Neural cell (in vitro differentiated cells): ENCODE results near the gene TOR1A. TPM values are rescaled to one million over a fixed set of nuclear protein-coding genes. Genes with fewer than 3 reads are reported as not detected.

Experiments used
- H2AFZ ChIP-seq: fragments of 200-600, 300-800 bp; sonication (generic), shearing (Covaris generic); 2 replicates; pipeline ENCODE4 v1.6.0; 2014; ENCODE audit warnings: low read depth, mild to moderate bottlenecking, antibody characterized with exemption, low read length, moderate library complexity
- H3F3A ChIP-seq: fragments of 200-600 bp; shearing (Covaris generic); 2 replicates; pipeline ENCODE4 v1.6.1; 2016; ENCODE audit warnings: mild to moderate bottlenecking, moderate library complexity, mixed read lengths, antibody characterized with exemption, low read length; ENCODE audit not compliant: insufficient read depth, poor library complexity, severe bottlenecking
- H3K27ac ChIP-seq: fragments of 200-600, 300-800 bp; sonication (generic), shearing (Covaris generic); 2 replicates; pipeline ENCODE4 v1.5.1; 2014; ENCODE audit warnings: mild to moderate bottlenecking, low read length, moderate library complexity
- H3K27me3 ChIP-seq: fragments of 300-800, 200-600 bp; sonication (generic), shearing (Covaris generic); 2 replicates; pipeline ENCODE4 v1.6.0; 2014; ENCODE audit warnings: mild to moderate bottlenecking, low read depth, low read length, moderate library complexity; ENCODE audit not compliant: insufficient read depth
- H3K36me3 ChIP-seq: fragments of 300-800, 200-600 bp; sonication (generic), shearing (Covaris generic); 2 replicates; pipeline ENCODE4 v1.5.1; 2014; ENCODE audit warnings: mild to moderate bottlenecking, antibody characterized with exemption, low read length, moderate library complexity; ENCODE audit not compliant: insufficient read depth
- H3K4me2 ChIP-seq: fragments of 300-800, 200-600 bp; sonication (generic), shearing (Covaris generic); 2 replicates; pipeline ENCODE4 v1.6.0; 2014; ENCODE audit warnings: mild to moderate bottlenecking, low read length
- H3K4me3 ChIP-seq: fragments of 300-800, 200-600 bp; sonication (generic), shearing (Covaris generic); 2 replicates; pipeline ENCODE4 v1.5.1; 2014; ENCODE audit warnings: mild to moderate bottlenecking, low read length, moderate library complexity
- H3K79me2 ChIP-seq: fragments of 200-600 bp; shearing (Covaris generic); replicated peaks from 2 replicates; pipeline ENCODE4 v1.6.0; 2014; ENCODE audit warnings: mild to moderate bottlenecking, low read length, moderate library complexity; ENCODE audit not compliant: insufficient read depth
- H3K9ac ChIP-seq: fragments of 300-800, 200-600 bp; sonication (generic), shearing (Covaris generic); 2 replicates; pipeline ENCODE4 v1.6.1; 2016; ENCODE audit warnings: mild to moderate bottlenecking, low read length, mixed read lengths
- H3K9me2 ChIP-seq: fragments of 200-600 bp; shearing (Covaris generic); 2 replicates; pipeline ENCODE4 v1.6.1; 2016; ENCODE audit warnings: mild to moderate bottlenecking, low read length, mixed read lengths; ENCODE audit not compliant: insufficient read depth
- H3K9me3 ChIP-seq: fragments of 200-600, 300-800 bp; sonication (generic), shearing (Covaris generic); 2 replicates; pipeline ENCODE4 v1.6.1; 2016; ENCODE audit warnings: mild to moderate bottlenecking, mixed run types, low read length, moderate library complexity, mixed read lengths
- H4K20me1 ChIP-seq: fragments of 200-600 bp; shearing (Covaris generic); 2 replicates; pipeline ENCODE4 v1.6.1; 2016; ENCODE audit warnings: mild to moderate bottlenecking, mixed run types; ENCODE audit not compliant: insufficient read depth
- CTCF ChIP-seq: fragments of 450-650 bp; IDR thresholded peaks from 2 replicates; pipeline ENCODE4 v1.5.1; 2014; ENCODE audit warnings: antibody characterized with exemption, mild to moderate bottlenecking, moderate library complexity; ENCODE audit not compliant: poor library complexity, severe bottlenecking
- EP300 ChIP-seq: fragments of 450-650 bp; conservative IDR thresholded peaks from 2 replicates; pipeline ENCODE4 v1.6.1; 2014; ENCODE audit warnings: antibody characterized with exemption, mild to moderate bottlenecking, moderate library complexity; ENCODE audit not compliant: poor library complexity, severe bottlenecking
- EZH2 ChIP-seq: fragments of 200-600, 300-800 bp; shearing (Covaris generic), sonication (generic); IDR thresholded peaks from 2 replicates; pipeline ENCODE4 v1.6.1; 2014; ENCODE audit warnings: antibody characterized with exemption, low read length, borderline replicate concordance, mild to moderate bottlenecking; ENCODE audit not compliant: insufficient read depth, poor library complexity, severe bottlenecking
- MXI1 ChIP-seq: fragments of 450-650 bp; conservative IDR thresholded peaks from 2 replicates; pipeline ENCODE4 v1.6.1; 2014; ENCODE audit warnings: antibody characterized with exemption, mild to moderate bottlenecking; ENCODE audit not compliant: poor library complexity, severe bottlenecking
- POLR2AphosphoS5 ChIP-seq: IDR thresholded peaks from 2 replicates; pipeline ENCODE4 v1.6.1; 2012
- RAD21 ChIP-seq: fragments of 450-650 bp; conservative IDR thresholded peaks from 2 replicates; pipeline ENCODE4 v1.6.1; 2014; ENCODE audit warnings: antibody characterized with exemption, mild to moderate bottlenecking, moderate library complexity
- REST ChIP-seq: IDR thresholded peaks from 2 replicates; pipeline ENCODE4 v1.6.1; 2012; ENCODE audit warnings: borderline replicate concordance
- SMC3 ChIP-seq: fragments of 450-650 bp; conservative IDR thresholded peaks from 2 replicates; pipeline ENCODE4 v1.6.1; 2014; ENCODE audit warnings: antibody characterized with exemption, mild to moderate bottlenecking, moderate library complexity; ENCODE audit not compliant: poor library complexity
- TAF1 ChIP-seq: IDR thresholded peaks from 2 replicates; pipeline ENCODE4 v1.6.1; 2012; ENCODE audit warnings: low read depth
- polyA plus RNA-seq: library from polyadenylated mRNA; depleted of rRNA; stranded (reverse); fragments of >200 nt; gene quantifications from 2 replicates; pipeline ENCODE4 v1.2.3, GENCODE V29; 2014

The TOR1A gene
- polyA plus RNA-seq, 1 donor from 2014 or later = 56.3 TPM

GRCh38 chr9:129816501-129817435 is 7.2 kb downstream of the TOR1A start:
- TF ChIP-seq EP300 = no peak
- TF ChIP-seq EZH2 = no peak
- TF ChIP-seq POLR2AphosphoS5 = no peak
- TF ChIP-seq CTCF = no peak
- TF ChIP-seq SMC3 = no peak
- no peak for TF ChIP-seq TAF1
- no peak for TF ChIP-seq MXI1
- TF ChIP-seq RAD21 = no peak
- no peak for TF ChIP-seq REST

GRCh38 chr9:129815278-129815677 is 8.7 kb downstream of the TOR1A start:
- no peak overlapping the region for H3K9ac ChIP-seq
- H4K20me1 ChIP-seq = no peaks in the 10 kb centered on the region
- TF ChIP-seq POLR2AphosphoS5 (no peak), TAF1 (no peak)
- no peak overlapping the region for H2AFZ ChIP-seq
- no peak overlapping the region for H3K4me2 ChIP-seq
- no peaks in the 10 kb centered on the region for H3F3A ChIP-seq
- no peaks in the 10 kb centered on the region for H3K9me3 ChIP-seq
- no peak overlapping the region for H3K27ac ChIP-seq
- H3K36me3 ChIP-seq = peaks cover 4% of the 10 kb centered on the region
- H3K9me2 ChIP-seq = no peaks in the 10 kb centered on the region
- H3K79me2 ChIP-seq = peaks cover 3% of the 10 kb centered on the region
- no peak overlapping the region for H3K4me3 ChIP-seq
- no peaks in the 10 kb centered on the region for H3K27me3 ChIP-seq

More at GRCh38 chr9:129816501-129817435, 7.2 kb downstream of the TOR1A start:
- Histone ChIP-seq H3K9me2 (no peaks in the 10 kb centered on the region), H3K9me3 (no peaks in the 10 kb centered on the region), H3K9ac (no peak overlapping the region), H3K27ac (no peak overlapping the region), H3K79me2 (no peaks in the 10 kb centered on the region), H3K4me2 (no peak overlapping the region), H4K20me1 (no peaks in the 10 kb centered on the region), H2AFZ (no peak overlapping the region), H3K27me3 (no peaks in the 10 kb centered on the region), H3K36me3 (no peaks in the 10 kb centered on the region), H3K4me3 (no peak overlapping the region), H3F3A (no peaks in the 10 kb centered on the region)
